Measurements from ENCODE around the gene C16orf87.
"Not testable (repeated sequence)": the region's sequence is repeated elsewhere in the genome, so short reads cannot be mapped to it uniquely, and the experiment has no call there.

The C16orf87 gene

GRCh38 chr16:46830902-46831647 lies at the start of gene C16orf87:
Gene C16orf87, minus strand, starts transcription at chr16:46831180. Its CDS starts 31 bp downstream, at chr16:46831149.
- DNase-seq (ENCODE audit: low read depth, low spot score): peak; percentile 79

GRCh38 chr16:46875243-46875642 lies 44.3 kb upstream of the C16orf87 start:
- DNase-seq (ENCODE audit: low read depth, low spot score): no peak

GRCh38 chr16:46873201-46873600 lies 42.2 kb upstream of the C16orf87 start:
- no peak for DNase-seq (ENCODE audit: low read depth, low spot score)

GRCh38 chr16:46871597-46871996 lies 40.6 kb upstream of the C16orf87 start:
- DNase-seq (ENCODE audit: low read depth, low spot score): no peak

GRCh38 chr16:46868891-46869290 lies 37.9 kb upstream of the C16orf87 start:
- DNase-seq (ENCODE audit: low read depth, low spot score): not testable (repeated sequence)

- DNase-seq (ENCODE audit: low read depth, low spot score): not testable (repeated sequence)
Observed at GRCh38 chr16:46867486-46867885, 36.5 kb upstream of the C16orf87 start.

GRCh38 chr16:46866286-46866685 lies 35.3 kb upstream of the C16orf87 start:
- DNase-seq (ENCODE audit: low read depth, low spot score): no peak

GRCh38 chr16:46862555-46863447 lies 31.8 kb upstream of the C16orf87 start:
- DNase-seq (ENCODE audit: low read depth, low spot score): no peak

- no peak for DNase-seq (ENCODE audit: low read depth, low spot score)
Observed at GRCh38 chr16:46859719-46860152, 28.8 kb upstream of the C16orf87 start.

GRCh38 chr16:46858151-46858550 lies 27.2 kb upstream of the C16orf87 start:
- DNase-seq (ENCODE audit: low read depth, low spot score): no peak

- DNase-seq (ENCODE audit: low read depth, low spot score): no peak
Observed at GRCh38 chr16:46857368-46857945, 26.5 kb upstream of the C16orf87 start.

GRCh38 chr16:46855389-46855788 lies 24.4 kb upstream of the C16orf87 start:
- no peak for DNase-seq (ENCODE audit: low read depth, low spot score)

- DNase-seq (ENCODE audit: low read depth, low spot score): no peak
Observed at GRCh38 chr16:46854846-46855245, 23.9 kb upstream of the C16orf87 start.

- DNase-seq (ENCODE audit: low read depth, low spot score): peak; percentile 20
Observed at GRCh38 chr16:46853713-46854443, 22.9 kb upstream of the C16orf87 start.

GRCh38 chr16:46852130-46852529 lies 21.1 kb upstream of the C16orf87 start:
- no peak for DNase-seq (ENCODE audit: low read depth, low spot score)

GRCh38 chr16:46850619-46851555 lies 19.9 kb upstream of the C16orf87 start:
- DNase-seq (ENCODE audit: low read depth, low spot score): no peak

- no peak for DNase-seq (ENCODE audit: low read depth, low spot score)
Observed at GRCh38 chr16:46848768-46849764, 18.1 kb upstream of the C16orf87 start.

GRCh38 chr16:46845952-46846351 lies 15.0 kb upstream of the C16orf87 start:
- no peak for DNase-seq (ENCODE audit: low read depth, low spot score)

- DNase-seq (ENCODE audit: low read depth, low spot score): no peak
Observed at GRCh38 chr16:46844771-46845170, 13.8 kb upstream of the C16orf87 start.
